Activated T-helper 1 cell treated with anti-CD3 and anti-CD28 coated beads, Interleukin-2, amount 50 U/mL, for 16 hours (primary cell): ENCODE measurements around the gene SNX33.
A peak's percentile ranks its signal among the peaks of the same experiment; 100 is the strongest.
"Not testable (repeated sequence)": the region's sequence is repeated elsewhere in the genome, so short reads cannot be mapped to it uniquely, and the experiment has no call there.

ENCODE experiments used
- DNase-seq, 2 donors: peaks; one replicate each; pipeline ENCODE4 v3.0.0-alpha.2; 2020; ENCODE audit warnings: low read depth in 1 of 2, low spot score in 1 of 2

The SNX33 gene

GRCh38 chr15:75647370-75648155 lies at the start of gene SNX33:
TSS of gene SNX33 (plus strand) at chr15:75647912. CDS start at chr15:75649103, 1,191 bp downstream.
- DNase-seq: peak in 1 of 2 donors; percentile 48

- DNase-seq: no peak
Observed at GRCh38 chr15:75598361-75598760, 49.4 kb upstream of the SNX33 start.

GRCh38 chr15:75599401-75599800 lies 48.3 kb upstream of the SNX33 start:
- no peak for DNase-seq

- DNase-seq: no peak
Observed at GRCh38 chr15:75606026-75606425, 41.7 kb upstream of the SNX33 start.

- DNase-seq: no peak
Observed at GRCh38 chr15:75606711-75607699, 40.7 kb upstream of the SNX33 start.

- DNase-seq: no peak
Observed at GRCh38 chr15:75616766-75617165, 30.9 kb upstream of the SNX33 start.

GRCh38 chr15:75620058-75620820 lies 27.5 kb upstream of the SNX33 start:
- no peak for DNase-seq

- no peak for DNase-seq
Observed at GRCh38 chr15:75620841-75621391, 26.8 kb upstream of the SNX33 start.

GRCh38 chr15:75622505-75622904 lies 25.2 kb upstream of the SNX33 start:
- DNase-seq: no peak

GRCh38 chr15:75625542-75626347 lies 22.0 kb upstream of the SNX33 start, which contains the start of gene SNUPN:
TSS of gene SNUPN (minus strand) at chr15:75625725. CDS start at chr15:75621051, 4,674 bp downstream.
- DNase-seq: peak; percentile 87 to 90

GRCh38 chr15:75631935-75632334 lies 15.8 kb upstream of the SNX33 start:
- DNase-seq: no peak

GRCh38 chr15:75633922-75634321 lies 13.8 kb upstream of the SNX33 start:
- DNase-seq: not testable (repeated sequence)

- DNase-seq: no peak
Observed at GRCh38 chr15:75636026-75636425, 11.7 kb upstream of the SNX33 start.

- DNase-seq: no peak
Observed at GRCh38 chr15:75637245-75638009, 10.3 kb upstream of the SNX33 start.

- DNase-seq: no peak
Observed at GRCh38 chr15:75639191-75639708, 8.5 kb upstream of the SNX33 start.

GRCh38 chr15:75639709-75640482 lies 7.8 kb upstream of the SNX33 start, which contains the start of gene IMP3:
TSS of gene IMP3 (minus strand) at chr15:75640224. CDS start at chr15:75640168, 56 bp downstream.
- peak; percentile 85 to 87 for DNase-seq

- peak; percentile 17 to 27 for DNase-seq
Observed at GRCh38 chr15:75640483-75641178, 7.1 kb upstream of the SNX33 start.

- DNase-seq: no peak
Observed at GRCh38 chr15:75641179-75641503, 6.6 kb upstream of the SNX33 start.
